HG03571 (cell line): Measurements from ENCODE around the gene APOM.
A peak's percentile ranks its signal among the peaks of the same experiment; 100 is the strongest.

Experiments used
- ATAC-seq: cut with Tn5 transposase; IDR thresholded peaks from one replicate; pipeline ENCODE4 v1.9.1; 2021; ENCODE audit not compliant: unreplicated experiment

The APOM gene

GRCh38 chr6:31630177-31630934 lies 25.3 kb upstream of the APOM start:
- no peak for ATAC-seq

GRCh38 chr6:31631209-31631608 lies 24.5 kb upstream of the APOM start:
- ATAC-seq: no peak

DNA sequence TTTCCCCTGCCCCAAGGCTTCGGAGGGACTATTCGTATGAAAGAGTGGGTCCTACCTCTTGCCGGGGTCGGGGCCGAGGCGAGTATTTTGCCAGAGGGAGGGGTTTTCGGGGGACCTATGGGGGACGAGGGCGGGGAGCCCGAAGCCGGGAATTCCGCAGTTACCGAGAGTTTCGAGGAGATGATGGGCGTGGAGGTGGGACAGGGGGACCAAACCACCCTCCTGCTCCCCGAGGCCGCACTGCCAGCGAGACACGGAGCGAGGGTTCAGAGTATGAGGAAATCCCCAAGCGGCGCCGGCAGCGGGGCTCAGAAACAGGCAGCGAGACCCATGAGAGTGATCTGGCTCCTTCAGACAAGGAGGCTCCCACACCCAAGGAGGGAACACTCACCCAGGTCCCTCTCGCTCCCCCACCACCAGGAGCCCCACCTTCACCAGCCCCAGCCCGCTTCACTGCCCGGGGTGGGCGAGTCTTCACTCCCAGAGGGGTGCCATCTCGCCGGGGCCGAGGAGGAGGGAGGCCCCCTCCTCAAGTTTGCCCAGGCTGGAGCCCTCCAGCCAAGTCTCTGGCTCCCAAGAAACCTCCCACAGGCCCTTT lies 23.9 kb upstream of the APOM start:
- ATAC-seq: no peak

GRCh38 chr6:31632279-31632946 lies 23.3 kb upstream of the APOM start:
- no peak for ATAC-seq

DNA sequence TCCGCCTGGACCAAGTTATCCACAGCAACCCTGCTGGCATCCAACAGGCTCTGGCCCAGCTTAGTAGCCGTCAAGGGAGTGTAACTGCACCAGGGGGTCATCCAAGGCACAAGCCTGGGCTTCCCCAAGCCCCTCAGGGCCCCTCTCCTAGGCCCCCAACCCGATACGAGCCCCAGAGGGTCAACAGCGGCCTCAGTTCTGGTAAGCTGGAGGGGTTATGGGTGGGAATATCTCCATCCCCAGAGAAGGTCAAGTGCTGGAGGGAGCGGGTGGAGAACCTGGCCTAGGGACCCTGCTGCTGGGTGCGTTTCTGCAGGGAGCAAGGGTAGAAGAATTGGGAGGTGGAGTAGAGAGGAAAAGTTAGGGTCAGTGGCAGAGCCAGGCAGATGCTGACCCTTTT lies 22.2 kb upstream of the APOM start:
- ATAC-seq: no peak

- ATAC-seq: no peak
These were observed 21.6 kb upstream of the APOM start for GRCh38 chr6:31634131-31634530.

DNA sequence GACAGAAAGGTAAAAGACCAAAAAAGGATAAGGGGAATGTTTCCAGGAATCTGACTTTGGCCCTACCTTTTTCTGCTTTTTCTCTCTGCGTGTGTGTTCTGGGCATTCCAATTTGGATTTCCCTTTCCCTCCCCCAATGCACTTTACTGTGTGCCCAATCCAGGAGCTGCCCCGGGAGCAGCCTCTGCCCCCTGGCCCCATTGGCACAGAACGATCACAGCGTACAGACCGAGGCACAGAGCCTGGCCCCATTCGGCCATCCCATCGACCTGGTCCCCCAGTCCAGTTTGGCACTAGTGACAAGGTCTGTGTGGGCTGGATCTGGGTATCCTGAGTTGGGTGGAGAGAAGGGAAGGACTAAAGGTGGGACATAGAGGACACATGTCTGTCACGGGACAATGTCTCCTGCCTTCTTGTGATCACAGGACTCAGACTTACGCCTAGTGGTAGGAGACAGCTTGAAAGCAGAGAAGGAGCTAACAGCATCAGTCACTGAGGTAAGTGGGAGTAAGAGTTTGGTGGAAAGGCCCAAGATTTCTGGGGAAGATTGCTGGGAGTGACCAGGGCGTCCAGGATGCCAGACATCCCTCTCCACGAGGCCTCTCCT lies 20.6 kb upstream of the APOM start:
- ATAC-seq: no peak

- no peak for ATAC-seq
These were observed 18.7 kb upstream of the APOM start for GRCh38 chr6:31636698-31637596.

GRCh38 chr6:31639043-31639442 lies 16.7 kb upstream of the APOM start:
- ATAC-seq: no peak

- no peak for ATAC-seq
These were observed 16.2 kb upstream of the APOM start for GRCh38 chr6:31639449-31639861.

DNA sequence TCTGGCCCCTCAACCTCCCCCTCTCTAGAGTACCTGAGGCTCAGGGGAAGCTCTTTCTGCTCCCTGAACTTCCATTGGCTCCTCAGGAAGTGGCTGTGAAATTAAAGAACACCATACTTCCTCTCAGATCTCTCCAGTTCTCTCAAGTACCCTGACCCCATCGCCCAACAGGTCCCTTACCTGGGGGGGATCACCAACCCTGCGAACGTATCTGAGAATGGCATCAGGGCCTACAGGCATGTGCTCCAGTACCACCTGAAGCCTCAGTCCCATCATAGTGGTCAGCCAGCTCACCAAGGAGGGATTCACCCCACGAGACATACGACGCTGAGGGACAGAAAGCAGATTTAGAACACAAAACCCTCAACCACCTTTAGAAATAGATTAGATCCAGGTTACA lies 15.1 kb upstream of the APOM start:
- ATAC-seq: no peak

GRCh38 chr6:31641370-31641769 lies 14.3 kb upstream of the APOM start:
- ATAC-seq: no peak

DNA sequence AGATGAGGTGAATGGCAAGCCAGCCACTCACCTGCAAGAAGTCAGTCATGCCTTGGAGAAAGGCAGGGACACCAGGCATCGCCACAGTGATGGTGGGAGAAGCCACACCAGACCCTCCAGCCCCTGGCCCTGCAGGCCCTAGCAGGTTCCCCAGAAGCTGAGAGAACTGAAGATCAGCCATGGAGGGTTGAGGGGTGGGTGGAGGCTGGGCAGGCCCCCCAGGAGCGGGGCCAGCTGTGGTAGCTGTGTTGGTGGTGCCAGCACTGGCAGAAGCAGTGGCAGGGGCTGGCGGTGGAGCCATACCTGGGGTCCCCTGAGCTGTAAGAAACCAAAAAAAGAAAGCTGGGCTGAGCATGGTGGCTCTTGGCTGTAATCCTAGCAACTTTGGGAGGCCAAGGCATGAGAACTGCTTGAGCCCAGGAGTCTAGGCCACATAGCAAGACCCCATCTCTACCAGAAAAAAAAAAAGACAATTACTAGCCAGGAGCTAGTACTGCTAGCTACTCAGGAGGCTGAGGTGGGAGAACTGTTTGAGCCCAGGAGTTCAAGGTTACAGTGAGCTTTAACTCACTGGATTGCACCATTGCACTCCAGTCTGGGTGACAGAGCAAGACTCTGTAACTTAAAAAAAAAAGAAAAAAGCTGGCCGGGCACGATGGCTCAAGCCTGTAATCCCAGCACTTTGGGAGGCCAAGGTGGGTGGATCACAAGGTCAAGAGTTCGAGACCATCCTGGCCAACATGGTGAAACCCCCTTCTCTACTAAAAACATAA lies 12.7 kb upstream of the APOM start:
- no peak for ATAC-seq

- ATAC-seq: no peak
These were observed 11.8 kb upstream of the APOM start for GRCh38 chr6:31643818-31644454.

DNA sequence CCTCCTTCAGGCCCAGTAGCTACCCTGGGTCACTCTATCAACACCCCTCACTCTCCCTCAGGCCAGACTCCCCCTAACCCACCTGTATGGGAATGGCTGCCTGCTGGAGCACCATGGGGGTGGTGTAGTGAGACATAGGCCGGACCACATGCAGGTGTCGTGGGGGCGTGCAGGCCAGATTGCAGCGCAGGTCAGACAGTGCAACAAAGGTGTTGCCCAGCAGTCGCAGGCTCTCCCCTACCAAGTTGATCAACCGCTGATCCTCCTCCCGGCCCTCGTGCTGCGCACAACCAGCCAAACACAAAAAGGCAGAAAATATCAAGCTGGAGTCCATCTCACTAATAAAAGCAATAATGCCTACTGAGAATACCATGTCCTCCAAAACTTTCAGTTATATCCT lies 10.4 kb upstream of the APOM start:
- no peak for ATAC-seq

- ATAC-seq: peak; percentile 24
These were observed 4.0 kb upstream of the APOM start for GRCh38 chr6:31651602-31652191.

DNA sequence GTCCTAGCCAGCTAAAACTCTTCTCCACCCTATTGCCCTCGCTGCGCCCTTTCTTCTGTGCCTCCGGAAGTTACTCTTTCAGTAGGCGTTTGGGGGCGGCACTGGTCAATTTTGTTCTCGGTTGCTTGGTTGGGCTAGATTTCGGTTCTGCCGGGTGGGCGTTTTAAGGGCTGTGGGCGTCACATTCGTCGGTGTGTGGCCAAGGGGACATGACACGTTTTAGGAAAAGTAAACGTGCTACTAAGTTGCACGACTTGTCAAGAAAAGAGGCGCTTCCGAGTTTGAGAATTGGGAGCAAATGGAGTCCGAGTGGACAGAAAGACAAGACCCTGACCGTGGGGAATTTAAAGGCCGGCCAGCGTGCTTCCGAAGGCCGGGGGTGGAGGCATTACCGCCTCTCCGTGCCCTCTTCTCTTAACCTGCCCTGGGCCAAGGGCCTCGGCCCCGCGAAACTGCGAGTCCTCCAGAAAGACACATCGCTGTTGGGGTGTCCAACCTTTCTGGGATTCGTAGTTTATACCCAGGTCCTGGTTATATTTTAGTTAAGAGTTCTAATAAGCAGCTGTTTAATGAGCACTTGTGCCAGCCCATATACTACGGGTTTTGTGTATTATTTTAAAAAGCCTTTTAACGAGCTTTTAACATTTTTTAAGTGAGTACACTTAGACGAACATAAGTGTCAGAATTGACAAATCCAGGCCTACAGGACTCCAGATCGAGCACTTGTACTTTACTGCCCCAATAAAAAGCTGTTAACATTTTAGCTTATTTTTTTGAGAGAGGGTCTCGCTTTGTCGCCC lies 2.6 kb upstream of the APOM start:
- peak; percentile 48 for ATAC-seq

- ATAC-seq: no peak
These were observed 933 bp upstream of the APOM start for GRCh38 chr6:31654574-31655348.
